K562 (cell line): ENCODE data around the gene HERC3.

ENCODE experiments used
- FOXM1 ChIP-seq, 2 experiments: fragments of 450-650 bp in 1 of 2; sonication (generic) in 1 of 2; formaldehyde crosslinking in 1 of 2; IDR thresholded peaks; 2 replicates each; pipeline versions ENCODE4 v1.6.1 to v1.9.0; 2017 to 2022; ENCODE audit warnings: low read depth in 2 of 2, mild to moderate bottlenecking in 2 of 2, missing genetic modification reagents in 1 of 2, moderate library complexity in 1 of 2
- GATA2 ChIP-seq: sonication (generic); formaldehyde crosslinking; IDR thresholded peaks from 2 replicates; pipeline ENCODE4 v1.4.0; 2020; ENCODE audit warnings: mild to moderate bottlenecking, missing genetic modification reagents
- HDGF ChIP-seq: fragments of 450-650 bp; IDR thresholded peaks from 2 replicates; pipeline ENCODE4 v1.6.1; 2016
- MAZ ChIP-seq, 2 experiments: fragments of 450-650 bp in 1 of 2; sonication (generic) in 1 of 2; formaldehyde crosslinking; IDR thresholded peaks in 1 of 2; conservative IDR thresholded peaks in 1 of 2; 2 replicates each; pipeline versions ENCODE4 v1.4.0 to v1.5.0; 2020; ENCODE audit warnings: mild to moderate bottlenecking in 1 of 2, missing genetic modification reagents in 1 of 2
- NFE2L1 ChIP-seq: fragments of 450-650 bp; IDR thresholded peaks from 2 replicates; pipeline ENCODE4 v1.6.1; 2016; ENCODE audit warnings: missing genetic modification characterization, low read depth, mild to moderate bottlenecking, missing compliant biosample characterization, moderate library complexity, borderline replicate concordance
- POLR2A ChIP-seq: fragments of 450-650 bp; conservative IDR thresholded peaks from 2 replicates; pipeline ENCODE4 v1.6.1; 2016
- POLR2B ChIP-seq: fragments of 450-650 bp; IDR thresholded peaks from 2 replicates; pipeline ENCODE4 v1.6.1; 2018; ENCODE audit warnings: low read depth; ENCODE audit not compliant: partially characterized antibody
- PRDM10 ChIP-seq: fragments of 450-650 bp; IDR thresholded peaks from 2 replicates; pipeline ENCODE4 v1.6.1; 2018; ENCODE audit not compliant: partially characterized antibody
- TEAD4 ChIP-seq, 2 experiments: sonication (generic) in 1 of 2; formaldehyde crosslinking in 1 of 2; IDR thresholded peaks; 2 replicates each; pipeline versions ENCODE4 v1.6.1 to v1.8.0; 2012 to 2022; ENCODE audit warnings: borderline replicate concordance in 1 of 2, inconsistent platforms in 1 of 2, low read length in 1 of 2, mild to moderate bottlenecking in 1 of 2, missing genetic modification reagents in 1 of 2
- TOE1 ChIP-seq, 2 experiments: fragments of 450-650 bp in 1 of 2; sonication (generic) in 1 of 2; formaldehyde crosslinking in 1 of 2; IDR thresholded peaks; 2 replicates each; pipeline versions ENCODE4 v1.7.1 to v1.8.0; 2016 to 2022; ENCODE audit warnings: borderline replicate concordance in 2 of 2, mild to moderate bottlenecking in 2 of 2, antibody characterized with exemption in 1 of 2, inconsistent platforms in 1 of 2, low read depth in 1 of 2, missing genetic modification reagents in 1 of 2, moderate library complexity in 1 of 2
- UBTF ChIP-seq, 2 experiments: IDR thresholded peaks; 2 replicates each; pipeline ENCODE4 v1.6.1; 2012; ENCODE audit warnings: improper control_type of control experiment in 2 of 2, low read depth in 2 of 2, low read length in 2 of 2, borderline replicate concordance in 1 of 2
- ZBTB34 ChIP-seq: fragments of 250-450 bp; sonication (Bioruptor Pico); IDR thresholded peaks from 2 replicates; pipeline ENCODE4 v1.8.0; 2021; ENCODE audit warnings: mild to moderate bottlenecking, moderate library complexity
- ZNF140 ChIP-seq: fragments of 250-450 bp; sonication (Bioruptor Pico); IDR thresholded peaks from 2 replicates; pipeline ENCODE4 v1.8.0; 2021; ENCODE audit warnings: moderate library complexity, mild to moderate bottlenecking, inconsistent platforms
- ZNF274 ChIP-seq: IDR thresholded peaks from 2 replicates; pipeline ENCODE4 v1.6.1; 2011; ENCODE audit warnings: low read depth, mild to moderate bottlenecking, low read length, moderate library complexity, borderline replicate concordance

- TF ChIP-seq ZNF140 (CRISPR knock-in tag) (no peak), ZNF274 (no peak), UBTF (IDR thresholded peaks at IDR 0.05; ENCODE audit: borderline replicate concordance in 1 of 2, low read depth in 2 of 2, low read length in 2 of 2) (no peak), POLR2A (no peak), FOXM1 (IDR thresholded peaks at IDR 0.05; ENCODE audit: low read depth) (no peak), FOXM1 (CRISPR knock-in tag; IDR thresholded peaks at IDR 0.05; ENCODE audit: low read depth) (no peak), TOE1 (IDR thresholded peaks at IDR 0.05; ENCODE audit: borderline replicate concordance) (no peak), TOE1 (CRISPR knock-in tag; IDR thresholded peaks at IDR 0.05; ENCODE audit: borderline replicate concordance, low read depth) (no peak), HDGF (no peak), TEAD4 (IDR thresholded peaks at IDR 0.05; ENCODE audit: low read length) (no peak), TEAD4 (CRISPR knock-in tag; IDR thresholded peaks at IDR 0.05; ENCODE audit: borderline replicate concordance) (no peak), MAZ (CRISPR knock-in tag; conservative IDR thresholded peaks at IDR 0.05 in 1 of 2, IDR thresholded peaks at IDR 0.05 in 1 of 2) (no peak), POLR2B (no peak), GATA2 (CRISPR knock-in tag) (no peak), ZBTB34 (CRISPR knock-in tag) (no peak), PRDM10 (no peak), NFE2L1 (tag) (no peak)
Observed at GRCh38 chr4:88672987-88673386, 80.7 kb downstream of the HERC3 start.
